T-helper 17 cell (primary cell): Measurements from ENCODE around the gene ZNF507. TPM values are rescaled to one million over a fixed set of nuclear protein-coding genes. Genes with fewer than 3 reads are reported as not detected.
"Not testable (repeated sequence)": the region's sequence is repeated elsewhere in the genome, so short reads cannot be mapped to it uniquely, and the experiment has no call there.

ENCODE experiments used
- ATAC-seq: fragments of 150-1000 bp; cut with Tn5 transposase; 2 replicates; pipeline ENCODE4 v1.10.0; 2021; ENCODE audit warnings: mild to moderate bottlenecking, moderate library complexity
- DNase-seq, 3 donors: peaks; one replicate each; pipeline versions ENCODE4 v3.0.0 to v3.0.0-alpha.2; 2020 to 2021
- H3K9me3 ChIP-seq: one replicate; pipeline ENCODE4 v1.7.0; 2013; ENCODE audit warnings: low read length, mild to moderate bottlenecking; ENCODE audit not compliant: control insufficient read depth, poor library complexity, severe bottlenecking
- H3K27ac Mint-ChIP-seq: one replicate; pipeline ENCODE4 v1.8.0; 2022; ENCODE audit warnings: mild to moderate bottlenecking, moderate library complexity, mixed read lengths
- H3K27me3 Mint-ChIP-seq: one replicate; pipeline ENCODE4 v1.8.0; 2022; ENCODE audit warnings: mixed read lengths
- H3K36me3 Mint-ChIP-seq: one replicate; pipeline ENCODE4 v1.8.0; 2022; ENCODE audit warnings: low read depth, mixed read lengths
- H3K4me1 Mint-ChIP-seq: one replicate; pipeline ENCODE4 v1.8.0; 2022; ENCODE audit warnings: mild to moderate bottlenecking, mixed read lengths
- H3K4me3 Mint-ChIP-seq: one replicate; pipeline ENCODE4 v1.8.0; 2022; ENCODE audit warnings: mild to moderate bottlenecking, moderate library complexity, mixed read lengths
- total RNA-seq, 4 donors: library from RNA in 2 of 4; stranded (reverse) in 2 of 4; gene quantifications; one replicate each; pipeline ENCODE4 v1.2.3 and lab custom pipeline; 2022 to 2026

ZNF507 gene
- total RNA-seq, 2 donors from 2014 or later = 23.1 to 36.1 TPM

DNA sequence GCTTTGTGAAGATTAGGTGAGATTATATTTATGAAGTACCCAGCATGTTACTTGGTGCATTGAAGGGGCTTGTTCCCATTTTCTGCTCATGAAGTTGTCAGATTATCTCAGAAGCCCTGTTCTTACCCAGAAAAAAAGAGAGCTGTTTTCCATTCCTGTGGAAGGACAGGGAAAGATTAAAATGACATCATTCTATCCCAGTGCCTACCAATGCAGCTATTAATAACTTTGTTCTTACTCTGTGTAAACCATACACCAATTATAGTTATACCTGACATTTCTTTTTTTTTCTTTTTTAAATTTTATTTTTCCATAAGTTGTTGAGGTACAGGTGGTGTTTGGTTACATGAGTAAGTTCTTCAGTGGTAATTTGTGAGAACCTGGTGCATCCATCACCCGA, 18.6 kb downstream of the ZNF507 start:
- Mint-ChIP-seq H3K27ac (peak overlapping the region; percentile 39), H3K36me3 (peaks cover 21% of the 10 kb centered on the region), H3K4me3 (no peak overlapping the region), H3K4me1 (peaks cover 34% of the 10 kb centered on the region), H3K27me3 (no peaks in the 10 kb centered on the region)
- ATAC-seq (no peak), DNase-seq (no peak)
- H3K9me3 ChIP-seq = no peaks in the 10 kb centered on the region

DNA sequence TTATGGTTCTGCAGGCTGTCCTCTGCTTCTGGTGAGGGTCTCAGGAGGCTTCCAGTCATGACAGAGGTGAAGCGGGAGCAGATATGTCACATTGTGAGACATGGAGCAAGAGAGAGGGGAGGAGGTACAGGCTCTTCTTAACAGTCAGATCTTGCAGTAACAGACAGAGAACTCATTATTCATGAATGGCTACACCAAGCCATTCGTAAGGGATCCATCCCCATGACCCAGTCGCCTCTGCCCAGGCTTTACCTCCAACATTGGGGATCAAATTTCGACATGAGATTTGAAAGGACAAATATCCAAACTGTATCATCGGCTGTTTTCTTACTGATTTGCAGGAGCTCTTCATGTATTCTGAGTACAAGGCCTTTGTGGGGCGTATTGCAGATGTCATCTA, 21.7 kb downstream of the ZNF507 start:
- no peak for ATAC-seq
- no peaks in the 10 kb centered on the region for H3K27me3 Mint-ChIP-seq
- peaks cover 39% of the 10 kb centered on the region for H3K4me1 Mint-ChIP-seq
- peaks cover 24% of the 10 kb centered on the region for H3K36me3 Mint-ChIP-seq
- H3K27ac Mint-ChIP-seq = peak overlapping the region; percentile 72
- H3K9me3 ChIP-seq = no peaks in the 10 kb centered on the region
- DNase-seq = no peak
- H3K4me3 Mint-ChIP-seq = peak overlapping the region; percentile 31

DNA sequence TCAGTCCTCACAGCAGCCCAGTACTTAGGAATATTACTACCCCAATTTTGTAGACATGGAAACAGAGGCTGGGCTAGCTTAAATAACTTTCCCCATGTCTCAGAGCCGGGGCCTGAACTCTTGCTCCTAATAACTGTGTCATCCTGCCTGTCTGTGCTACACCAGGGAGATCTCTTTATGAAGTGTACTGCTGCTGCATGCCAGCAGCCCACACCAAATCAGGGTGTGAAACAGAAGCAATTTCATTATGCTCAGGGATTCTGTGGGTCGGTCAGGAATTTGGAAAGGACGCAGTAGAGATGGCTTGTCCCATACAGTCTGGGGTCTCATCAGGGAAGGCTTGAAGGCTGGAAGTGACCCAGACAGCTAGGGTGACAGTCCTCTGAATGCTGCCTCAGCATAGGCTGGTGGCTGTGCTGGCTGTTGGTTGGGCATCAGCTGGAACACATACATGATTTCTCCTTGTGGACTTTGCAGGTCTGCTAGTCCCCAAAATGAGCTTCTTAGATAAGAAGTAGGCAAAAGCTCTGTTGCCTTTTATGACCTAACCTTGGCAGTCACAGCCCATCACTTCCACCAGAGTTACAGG, 22.6 kb downstream of the ZNF507 start:
- Mint-ChIP-seq H3K27ac (peak overlapping the region; percentile 54), H3K36me3 (peaks cover 26% of the 10 kb centered on the region), H3K27me3 (no peaks in the 10 kb centered on the region), H3K4me1 (peaks cover 31% of the 10 kb centered on the region), H3K4me3 (no peak overlapping the region)
- DNase-seq = no peak
- ATAC-seq = no peak
- H3K9me3 ChIP-seq = no peaks in the 10 kb centered on the region

DNA sequence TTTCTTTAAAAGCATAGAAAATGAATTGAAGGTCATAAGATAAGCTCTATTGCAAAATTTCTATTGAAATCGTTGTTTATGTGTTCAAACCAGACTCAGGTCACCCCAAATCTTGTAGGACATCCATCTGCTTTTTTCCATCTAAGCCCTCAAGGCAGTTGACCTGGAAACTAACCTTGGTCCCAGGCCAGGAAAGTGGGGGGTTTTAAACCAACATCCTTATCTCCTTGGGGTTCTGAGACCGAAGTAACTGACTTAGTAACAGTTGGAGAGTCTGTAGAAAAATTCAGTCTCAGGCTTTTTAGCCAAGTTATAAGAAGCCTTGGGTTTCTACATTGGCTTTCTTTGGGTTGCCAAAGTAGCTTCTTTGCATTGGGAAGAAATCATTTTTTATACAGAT, 23.4 kb downstream of the ZNF507 start:
- no peaks in the 10 kb centered on the region for H3K9me3 ChIP-seq
- Mint-ChIP-seq H3K27me3 (no peaks in the 10 kb centered on the region), H3K4me1 (peaks cover 28% of the 10 kb centered on the region), H3K4me3 (no peak overlapping the region), H3K36me3 (peaks cover 26% of the 10 kb centered on the region), H3K27ac (no peak overlapping the region)
- ATAC-seq = no peak
- no peak for DNase-seq

DNA sequence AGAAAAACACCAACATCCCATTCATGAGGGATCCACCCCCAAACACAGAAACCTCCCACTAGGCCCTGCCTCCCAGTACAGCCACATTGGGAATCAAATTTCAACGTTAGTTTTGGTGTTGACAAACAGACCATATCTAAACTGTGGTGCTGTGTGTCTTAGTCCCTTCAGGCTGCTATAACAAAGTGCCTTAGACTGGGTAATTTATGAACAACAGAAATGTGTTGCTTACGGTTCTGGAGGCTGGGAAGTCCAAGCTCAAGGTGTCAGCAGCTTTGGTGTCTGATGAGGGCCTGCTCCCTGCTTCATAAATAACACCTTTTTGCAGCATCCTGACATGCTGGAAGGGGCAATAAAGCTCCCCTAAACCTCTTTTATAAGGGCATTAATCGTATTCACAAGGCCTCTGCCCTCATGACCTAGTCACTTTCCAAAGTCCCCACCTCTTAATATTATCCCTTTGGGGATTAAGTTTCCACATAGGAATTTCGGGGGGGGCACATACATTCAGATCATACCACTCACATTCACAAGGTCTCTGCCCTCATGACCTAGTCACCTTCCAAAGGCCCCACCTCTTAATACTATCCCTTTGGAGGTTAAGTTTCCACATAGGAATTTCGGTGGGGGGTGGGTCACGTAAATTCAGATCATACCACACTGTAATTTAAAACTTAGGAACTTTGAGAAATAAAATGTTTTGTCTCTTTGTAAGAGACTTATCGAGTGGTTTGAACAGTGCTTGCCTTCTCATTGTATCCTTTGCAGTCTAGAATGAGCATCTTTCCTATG, 27.5 kb downstream of the ZNF507 start:
- H3K36me3 Mint-ChIP-seq = peaks cover 19% of the 10 kb centered on the region
- no peak overlapping the region for H3K27ac Mint-ChIP-seq
- H3K9me3 ChIP-seq = no peaks in the 10 kb centered on the region
- H3K4me1 Mint-ChIP-seq = peaks cover 12% of the 10 kb centered on the region
- DNase-seq = no peak
- no peak for ATAC-seq
- H3K27me3 Mint-ChIP-seq = no peaks in the 10 kb centered on the region
- no peak overlapping the region for H3K4me3 Mint-ChIP-seq

DNA sequence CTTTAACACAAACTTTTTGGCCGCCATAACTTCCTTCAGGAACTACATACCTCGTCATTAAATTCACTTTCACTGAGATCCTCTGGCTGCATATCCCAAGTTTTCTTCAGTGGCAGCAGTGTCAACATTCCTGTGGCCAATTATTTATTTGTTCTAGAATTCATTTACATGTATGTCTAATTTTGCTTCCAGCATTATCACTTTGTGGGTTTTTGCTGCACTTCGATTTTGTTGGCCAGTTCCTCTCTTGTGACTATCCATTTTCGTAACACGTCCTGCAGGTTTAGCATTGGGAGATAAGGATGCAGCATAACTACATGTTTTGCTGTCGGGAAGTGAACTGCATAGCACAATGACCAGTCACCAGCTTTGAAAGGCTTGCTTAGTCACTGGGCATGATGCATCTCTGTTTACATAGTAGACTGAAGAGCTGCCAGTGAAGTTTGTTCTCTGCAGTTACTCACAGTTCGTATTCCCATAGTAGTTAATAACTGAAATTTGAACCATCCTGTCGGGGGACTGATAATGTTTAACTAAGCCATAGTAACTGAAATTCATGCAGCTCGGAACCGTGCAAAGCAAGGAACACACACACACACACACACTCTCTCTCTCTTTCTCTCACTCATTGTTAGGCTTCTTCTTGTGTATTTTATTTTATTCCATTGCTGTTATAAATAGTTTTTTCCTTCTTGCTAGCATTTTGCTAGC, 28.3 kb downstream of the ZNF507 start:
- Mint-ChIP-seq H3K4me3 (no peak overlapping the region), H3K4me1 (peaks cover 14% of the 10 kb centered on the region), H3K27me3 (no peaks in the 10 kb centered on the region), H3K36me3 (peaks cover 19% of the 10 kb centered on the region), H3K27ac (no peak overlapping the region)
- no peaks in the 10 kb centered on the region for H3K9me3 ChIP-seq
- DNase-seq (no peak), ATAC-seq (no peak)

DNA sequence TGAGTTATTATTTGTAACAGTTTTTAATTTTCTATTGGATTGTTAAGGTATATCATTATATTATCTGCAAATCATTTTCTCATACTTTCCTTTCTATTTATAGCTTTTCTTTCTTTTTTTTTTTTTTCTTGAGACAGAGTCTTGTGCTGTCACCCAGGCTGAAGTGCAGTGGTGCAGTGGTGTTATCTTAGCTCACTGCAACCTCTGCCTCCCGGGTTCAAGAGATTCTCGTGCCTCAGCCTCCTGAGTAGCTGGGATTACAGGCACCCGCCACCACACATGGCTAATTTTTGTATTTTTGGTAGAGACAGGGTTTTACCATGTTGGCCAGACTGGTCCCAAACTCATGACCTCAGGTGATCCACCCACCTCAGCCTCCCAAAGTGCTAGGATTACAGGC, 29.0 kb downstream of the ZNF507 start:
- H3K4me3 Mint-ChIP-seq, ATAC-seq, H3K9me3 ChIP-seq, H3K27ac Mint-ChIP-seq, DNase-seq, H3K27me3 Mint-ChIP-seq: not testable (repeated sequence)
- H3K36me3 Mint-ChIP-seq = peaks cover 17% of the 10 kb centered on the region
- H3K4me1 Mint-ChIP-seq = peaks cover 13% of the 10 kb centered on the region

DNA sequence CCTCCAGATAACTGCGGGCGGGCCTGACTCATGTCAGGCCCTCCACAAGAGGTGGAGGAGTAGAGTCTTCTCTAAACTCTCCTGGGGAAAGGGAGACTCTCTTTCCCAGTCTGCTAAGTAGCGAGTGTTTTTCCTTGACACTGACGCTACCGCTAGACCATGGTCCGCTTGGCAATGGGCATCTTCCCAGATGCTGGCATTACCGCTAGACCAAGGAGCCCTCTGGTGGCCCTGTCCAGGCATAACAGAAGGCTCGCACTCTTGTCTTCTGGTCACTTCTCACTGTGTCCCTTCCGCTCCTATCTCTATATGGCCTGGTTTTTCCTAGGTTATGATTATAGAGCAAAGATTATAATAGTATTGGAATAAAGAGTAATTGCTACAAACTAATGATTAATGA, 31.7 kb downstream of the ZNF507 start:
- not testable (repeated sequence) for H3K27me3 Mint-ChIP-seq, DNase-seq, H3K9me3 ChIP-seq, H3K4me1 Mint-ChIP-seq, H3K27ac Mint-ChIP-seq, ATAC-seq, H3K4me3 Mint-ChIP-seq
- H3K36me3 Mint-ChIP-seq = peaks cover 19% of the 10 kb centered on the region

DNA sequence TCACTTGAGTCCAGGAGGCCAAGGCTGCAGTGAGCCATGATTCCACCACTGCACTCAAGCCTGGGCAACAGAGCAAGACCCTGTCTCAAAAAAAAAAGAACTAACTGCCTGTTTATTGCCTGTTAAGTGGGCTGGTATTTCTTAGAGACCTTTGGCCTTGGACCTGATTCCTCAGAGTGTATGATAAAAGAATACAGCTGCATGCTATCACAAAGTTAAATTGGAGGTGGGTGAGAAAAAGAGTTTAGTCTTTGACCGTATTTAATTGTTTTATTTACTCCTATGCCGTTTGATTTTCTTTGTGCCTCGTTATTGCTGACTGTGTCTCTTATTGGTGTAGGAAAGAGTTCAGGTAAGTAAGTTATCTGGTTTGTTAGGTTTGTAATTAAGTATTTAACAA, 34.9 kb downstream of the ZNF507 start:
- H3K4me1 Mint-ChIP-seq = peaks cover 10% of the 10 kb centered on the region
- H3K27me3 Mint-ChIP-seq = no peaks in the 10 kb centered on the region
- no peak for ATAC-seq
- no peaks in the 10 kb centered on the region for H3K9me3 ChIP-seq
- peaks cover 19% of the 10 kb centered on the region for H3K36me3 Mint-ChIP-seq
- peak overlapping the region; percentile 59 for H3K27ac Mint-ChIP-seq
- no peak for DNase-seq
- no peak overlapping the region for H3K4me3 Mint-ChIP-seq

DNA sequence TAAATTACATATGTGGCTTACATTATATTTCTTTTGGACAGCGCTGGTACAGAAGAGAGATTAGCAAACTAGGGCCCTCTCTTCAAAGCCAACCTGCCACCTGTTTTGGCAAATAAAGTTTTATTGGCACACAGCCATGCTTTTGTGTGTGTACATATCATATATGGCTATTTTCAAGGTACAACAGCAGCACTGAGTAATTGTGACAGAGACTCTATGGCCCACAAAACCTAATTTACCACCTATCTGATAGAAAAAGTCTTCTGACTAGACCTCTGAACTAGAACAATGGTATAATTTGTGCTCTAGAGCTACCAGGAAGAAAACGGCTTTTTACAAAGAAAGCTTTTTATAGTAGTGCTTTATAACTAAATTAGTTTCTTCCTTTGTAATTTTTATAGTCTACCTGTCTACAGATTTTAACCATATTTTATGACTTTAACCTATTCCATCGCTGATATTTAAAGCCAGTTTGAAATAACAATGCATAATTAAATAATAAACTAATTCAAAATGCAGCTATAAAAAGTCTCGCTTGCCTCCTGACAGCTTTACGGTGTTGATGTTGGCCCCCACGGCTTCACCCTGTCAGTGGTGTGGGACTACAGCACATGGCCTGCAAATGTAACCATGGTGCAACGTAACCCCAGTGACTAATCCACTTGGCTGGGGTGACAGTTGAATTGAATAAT, 42.4 kb downstream of the ZNF507 start:
- DNase-seq (no peak), ATAC-seq (no peak)
- Mint-ChIP-seq H3K27me3 (no peaks in the 10 kb centered on the region), H3K27ac (no peak overlapping the region), H3K36me3 (peaks cover 2% of the 10 kb centered on the region), H3K4me1 (no peaks in the 10 kb centered on the region), H3K4me3 (no peak overlapping the region)
- H3K9me3 ChIP-seq = no peaks in the 10 kb centered on the region

DNA sequence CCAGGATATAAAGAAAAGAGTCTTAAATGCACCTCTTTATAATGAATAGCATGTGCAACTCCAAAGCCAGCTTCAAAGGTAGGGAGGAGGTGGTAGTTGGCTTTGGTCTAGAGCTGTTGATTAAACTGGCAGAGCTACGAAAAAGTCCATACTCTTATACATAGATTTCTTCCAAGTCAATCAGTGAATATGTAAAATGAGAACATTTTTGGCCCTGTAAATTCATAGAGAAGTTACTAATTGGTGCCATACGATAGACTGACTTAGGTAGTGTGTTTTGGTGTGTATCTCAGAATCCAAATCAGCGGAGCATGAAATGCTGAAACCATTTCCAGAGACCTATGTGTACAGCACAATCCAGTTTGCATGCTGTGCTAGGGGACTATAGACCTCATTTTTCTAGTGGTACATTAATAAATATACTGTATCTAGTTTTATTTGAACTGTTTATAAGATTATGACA, 43.0 kb downstream of the ZNF507 start:
- DNase-seq (no peak), ATAC-seq (no peak)
- Mint-ChIP-seq H3K4me3 (no peak overlapping the region), H3K27ac (no peak overlapping the region), H3K36me3 (no peaks in the 10 kb centered on the region), H3K27me3 (no peaks in the 10 kb centered on the region), H3K4me1 (peaks cover under 1% of the 10 kb centered on the region)
- no peaks in the 10 kb centered on the region for H3K9me3 ChIP-seq

DNA sequence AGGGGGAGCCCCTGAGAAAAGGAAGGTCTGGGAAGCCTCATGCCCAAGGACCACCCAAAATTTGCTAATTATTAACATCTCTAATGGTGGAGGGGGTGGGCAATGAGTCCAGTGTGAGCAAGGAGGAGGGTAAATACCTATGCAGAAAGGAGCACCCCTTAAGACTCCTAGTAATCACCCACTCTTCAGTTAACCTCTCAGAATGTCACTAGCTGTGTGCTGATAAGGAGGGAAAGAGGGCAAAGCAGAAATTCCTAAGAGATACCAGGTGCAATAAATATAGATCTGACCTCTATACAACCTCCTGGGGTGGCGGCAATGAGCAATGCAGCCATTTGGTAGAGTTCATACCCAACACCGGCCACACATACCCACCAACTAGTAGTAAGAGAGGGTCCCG, 47.5 kb downstream of the ZNF507 start:
- Mint-ChIP-seq H3K4me1 (peaks cover 4% of the 10 kb centered on the region), H3K27ac (peak overlapping the region; percentile 11), H3K27me3 (no peaks in the 10 kb centered on the region), H3K4me3 (no peak overlapping the region), H3K36me3 (no peaks in the 10 kb centered on the region)
- ATAC-seq = no peak
- H3K9me3 ChIP-seq = no peaks in the 10 kb centered on the region
- no peak for DNase-seq

DNA sequence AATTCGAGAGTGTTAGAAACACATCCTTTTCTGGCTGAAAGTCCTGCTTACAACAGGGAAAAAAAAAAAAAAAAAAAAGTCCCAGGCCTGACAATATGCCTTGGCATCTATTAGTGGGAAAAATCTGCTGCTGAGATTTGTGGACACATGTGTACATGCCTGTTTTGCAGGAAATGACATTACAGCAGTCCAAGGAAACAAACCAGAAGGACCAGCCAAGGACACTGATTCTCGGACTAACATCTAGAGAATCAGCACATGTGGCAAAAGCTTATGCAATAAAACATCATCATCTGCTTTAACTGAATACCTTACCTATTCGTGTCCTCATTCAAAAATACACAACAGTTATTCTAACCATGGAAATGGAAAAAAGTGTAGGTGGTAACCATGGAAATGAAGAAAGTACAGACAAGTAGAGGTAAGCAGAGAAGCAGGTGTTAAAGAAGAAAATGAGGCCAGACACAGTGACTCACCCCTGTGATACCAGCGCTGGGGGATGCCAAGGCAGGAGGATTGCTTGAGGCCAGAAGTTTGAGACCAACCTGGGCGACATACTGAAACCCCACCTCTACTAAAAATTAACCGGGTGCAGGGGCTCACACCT, 50.7 kb downstream of the ZNF507 start:
- no peak overlapping the region for H3K27ac Mint-ChIP-seq
- ATAC-seq = no peak
- no peaks in the 10 kb centered on the region for H3K27me3 Mint-ChIP-seq
- H3K4me3 Mint-ChIP-seq = no peak overlapping the region
- peaks cover 4% of the 10 kb centered on the region for H3K4me1 Mint-ChIP-seq
- DNase-seq = no peak
- H3K9me3 ChIP-seq = no peaks in the 10 kb centered on the region
- H3K36me3 Mint-ChIP-seq = no peaks in the 10 kb centered on the region
